Transverse colon (tissue), 3 donors: Measurements from ENCODE around the gene DYNC2LI1.

Experiments
- CTCF ChIP-seq, 5 experiments: fragments of 200-600 bp in 3 of 5; fragments of 450-650 bp in 2 of 5; sonication (generic) in 3 of 5; IDR thresholded peaks; 1 replicate in 2 of 5; 2 replicates in 3 of 5; pipeline ENCODE4 v1.5.1; 2016 to 2017; ENCODE audit warnings: antibody characterized with exemption in 5 of 5, inconsistent platforms in 3 of 5, mild to moderate bottlenecking in 2 of 5, moderate library complexity in 1 of 5
- EP300 ChIP-seq: sonication (generic); formaldehyde crosslinking; IDR thresholded peaks from one replicate; pipeline ENCODE4 v1.6.1; 2017; ENCODE audit warnings: antibody characterized with exemption, low read depth
- POLR2A ChIP-seq: fragments of 450-650 bp; IDR thresholded peaks from one replicate; pipeline ENCODE4 v1.6.1; 2016; ENCODE audit warnings: antibody characterized with exemption, mild to moderate bottlenecking, moderate library complexity

GRCh38 chr2:43840965-43841364 lies 67.1 kb downstream of the DYNC2LI1 start:
- TF ChIP-seq CTCF (IDR thresholded peaks at IDR 0.05) (no peak), POLR2A (no peak), EP300 (no peak)
